Dendritic cell treated with granulocyte-macrophage colony-stimulating factor and Interleukin-4, amounts not matched to agents 40 ng/mL and 50 ng/mL, for 4 days (primary cell): Measurements from ENCODE around the gene MAD1L1.
A peak's percentile ranks its signal among the peaks of the same experiment; 100 is the strongest.
"Not testable (repeated sequence)": the region's sequence is repeated elsewhere in the genome, so short reads cannot be mapped to it uniquely, and the experiment has no call there.

ENCODE experiments used
- H3K27ac Mint-ChIP-seq: one replicate; pipeline ENCODE4 v1.8.0; 2022; ENCODE audit warnings: mild to moderate bottlenecking, mixed read lengths
- H3K27me3 Mint-ChIP-seq: one replicate; pipeline ENCODE4 v1.8.0; 2022; ENCODE audit warnings: mild to moderate bottlenecking, mixed read lengths
- H3K36me3 Mint-ChIP-seq: one replicate; pipeline ENCODE4 v1.8.0; 2022; ENCODE audit warnings: low read depth, mixed read lengths
- H3K4me1 Mint-ChIP-seq: one replicate; pipeline ENCODE4 v1.8.0; 2022; ENCODE audit warnings: low read depth, mixed read lengths
- H3K4me3 Mint-ChIP-seq: one replicate; pipeline ENCODE4 v1.8.0; 2022; ENCODE audit warnings: mild to moderate bottlenecking, moderate library complexity, mixed read lengths
- H3K9me3 Mint-ChIP-seq: one replicate; pipeline ENCODE4 v1.8.0; 2022; ENCODE audit warnings: mixed read lengths
- intact Hi-C: fragments of 100-400 bp; cut with micrococcal nuclease; formaldehyde crosslinking; loops from one replicate; pipeline ENCODE4 v1.15.0; 2022

The MAD1L1 gene

DNA sequence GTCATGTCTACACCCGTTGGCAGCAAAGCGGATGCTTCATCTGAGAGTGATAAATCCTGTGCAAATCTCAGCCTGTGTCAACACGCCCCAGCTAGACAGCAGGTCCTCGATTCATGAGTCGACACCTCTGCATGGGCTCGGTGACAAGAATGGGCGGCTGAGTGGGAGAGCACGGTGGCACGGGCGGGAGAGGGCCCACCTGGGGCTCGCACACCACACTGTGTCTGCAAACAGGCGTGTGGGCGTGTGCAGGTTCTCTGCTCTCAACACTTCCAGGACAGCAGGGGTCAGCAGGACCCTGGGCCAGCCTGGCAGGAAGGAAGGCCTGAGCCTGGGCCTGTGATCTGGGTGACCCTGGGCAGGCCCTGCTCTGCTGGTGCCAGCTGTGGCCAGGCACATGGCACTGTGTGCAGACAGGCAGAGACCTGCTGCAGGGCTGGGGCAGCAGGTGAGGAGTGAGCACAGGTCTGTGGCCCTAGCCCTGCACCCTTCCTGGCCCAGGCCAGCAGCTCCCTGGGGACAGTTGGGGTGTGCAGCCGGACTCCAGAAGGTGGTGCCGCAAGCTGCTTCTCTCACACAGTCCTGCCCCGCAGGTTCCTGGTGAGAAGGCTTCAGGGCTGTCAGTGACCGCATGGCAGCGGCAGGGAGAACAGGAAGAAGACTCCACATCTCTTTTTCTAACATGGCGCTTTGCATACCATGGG is 346.2 kb downstream of the MAD1L1 start:
- peaks cover 54% of the 10 kb centered on the region for H3K4me1 Mint-ChIP-seq
- H3K27me3 Mint-ChIP-seq, result no peaks in the 10 kb centered on the region
- H3K27ac Mint-ChIP-seq, result no peak overlapping the region
- no peak overlapping the region for H3K4me3 Mint-ChIP-seq
- peaks cover 93% of the 10 kb centered on the region for H3K36me3 Mint-ChIP-seq
- H3K9me3 Mint-ChIP-seq, result peaks cover 9% of the 10 kb centered on the region
- intact Hi-C loops, result no loop called here

DNA sequence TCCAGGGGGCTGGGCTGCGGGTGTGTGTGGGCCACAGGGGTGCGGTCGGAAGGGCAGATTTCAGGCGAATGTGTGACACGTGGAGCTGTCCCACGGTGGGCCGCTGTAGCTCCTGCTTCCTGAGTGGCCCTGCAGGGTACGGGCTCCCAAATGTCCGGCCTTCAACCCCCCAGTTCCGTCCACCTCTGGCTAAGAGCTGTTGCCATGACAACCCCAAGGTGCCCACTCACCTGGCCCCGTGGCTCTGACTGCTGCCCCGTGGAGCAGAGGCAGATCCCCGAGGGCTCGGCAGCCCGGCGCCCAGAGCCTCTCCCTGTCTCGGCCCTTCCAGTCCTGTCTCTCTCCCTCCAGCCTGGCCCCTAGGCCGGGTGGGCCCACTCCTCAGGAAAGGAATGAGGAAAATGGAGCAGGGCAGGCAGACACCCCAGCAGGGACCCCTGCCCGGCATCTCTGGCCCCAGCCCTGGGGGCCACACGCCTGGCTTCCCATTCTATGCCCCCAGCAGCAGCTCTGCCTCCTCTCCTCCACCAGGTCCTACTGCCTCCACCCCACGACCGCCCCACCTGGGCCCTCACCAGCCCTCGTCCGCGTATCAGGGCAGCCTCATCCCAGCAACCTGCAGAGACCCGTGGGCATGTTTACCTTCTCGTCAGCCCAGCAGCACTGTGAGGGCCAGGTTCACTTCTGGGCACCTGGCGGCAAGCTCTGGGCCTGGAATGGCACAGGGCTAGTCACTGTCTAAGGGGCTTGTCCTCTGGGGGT is 347.1 kb downstream of the MAD1L1 start:
- H3K4me1 Mint-ChIP-seq, result peaks cover 54% of the 10 kb centered on the region
- H3K36me3 Mint-ChIP-seq, result peaks cover 92% of the 10 kb centered on the region
- H3K9me3 Mint-ChIP-seq, result peaks cover 9% of the 10 kb centered on the region
- H3K27ac Mint-ChIP-seq, result peak overlapping the region; percentile 43
- intact Hi-C loops, result no loop called here
- H3K4me3 Mint-ChIP-seq, result peak overlapping the region; percentile 30
- no peaks in the 10 kb centered on the region for H3K27me3 Mint-ChIP-seq

DNA sequence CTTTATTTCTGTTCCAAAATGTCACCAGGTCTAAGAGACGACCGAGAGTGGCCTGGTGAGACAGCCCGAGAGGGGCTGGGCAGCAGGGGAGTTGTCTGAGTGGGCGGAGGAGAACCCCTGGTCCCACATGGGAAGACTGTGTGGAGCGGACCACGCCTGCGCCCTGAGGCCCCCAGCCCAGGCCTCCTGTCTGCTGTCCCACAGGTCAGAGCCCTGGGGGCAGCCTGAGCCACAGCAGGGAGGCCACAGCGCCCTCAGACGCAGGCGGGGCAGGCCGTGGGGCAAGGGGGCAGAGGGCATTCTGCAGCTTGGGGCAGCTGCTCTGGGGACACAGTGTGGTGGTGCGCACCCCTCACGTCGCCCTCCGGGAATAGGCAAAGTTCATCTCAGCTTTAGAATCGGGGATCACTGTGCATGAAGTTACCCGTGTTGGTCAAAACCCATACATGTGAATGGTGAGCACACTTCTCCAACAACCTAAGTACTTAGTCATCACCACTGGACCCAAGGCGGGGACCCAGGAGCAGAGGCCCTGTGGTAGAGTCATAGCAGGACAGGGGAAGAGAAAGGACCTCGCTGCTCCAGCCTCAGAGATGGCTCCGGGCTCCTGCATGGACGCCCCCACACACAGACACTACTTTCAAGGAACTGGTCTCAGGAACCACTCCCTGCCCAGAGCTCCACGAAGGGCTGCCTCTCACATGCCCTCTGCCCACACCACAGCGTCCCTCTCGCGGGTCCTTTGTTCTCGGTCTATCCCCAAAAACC is 348.0 kb downstream of the MAD1L1 start:
- Mint-ChIP-seq H3K27ac (peak overlapping the region; percentile 43), H3K4me3 (no peak overlapping the region), H3K27me3 (no peaks in the 10 kb centered on the region), H3K9me3 (peaks cover 9% of the 10 kb centered on the region), H3K36me3 (peaks cover 93% of the 10 kb centered on the region), H3K4me1 (peaks cover 49% of the 10 kb centered on the region)
- intact Hi-C loops, result no loop called here

DNA sequence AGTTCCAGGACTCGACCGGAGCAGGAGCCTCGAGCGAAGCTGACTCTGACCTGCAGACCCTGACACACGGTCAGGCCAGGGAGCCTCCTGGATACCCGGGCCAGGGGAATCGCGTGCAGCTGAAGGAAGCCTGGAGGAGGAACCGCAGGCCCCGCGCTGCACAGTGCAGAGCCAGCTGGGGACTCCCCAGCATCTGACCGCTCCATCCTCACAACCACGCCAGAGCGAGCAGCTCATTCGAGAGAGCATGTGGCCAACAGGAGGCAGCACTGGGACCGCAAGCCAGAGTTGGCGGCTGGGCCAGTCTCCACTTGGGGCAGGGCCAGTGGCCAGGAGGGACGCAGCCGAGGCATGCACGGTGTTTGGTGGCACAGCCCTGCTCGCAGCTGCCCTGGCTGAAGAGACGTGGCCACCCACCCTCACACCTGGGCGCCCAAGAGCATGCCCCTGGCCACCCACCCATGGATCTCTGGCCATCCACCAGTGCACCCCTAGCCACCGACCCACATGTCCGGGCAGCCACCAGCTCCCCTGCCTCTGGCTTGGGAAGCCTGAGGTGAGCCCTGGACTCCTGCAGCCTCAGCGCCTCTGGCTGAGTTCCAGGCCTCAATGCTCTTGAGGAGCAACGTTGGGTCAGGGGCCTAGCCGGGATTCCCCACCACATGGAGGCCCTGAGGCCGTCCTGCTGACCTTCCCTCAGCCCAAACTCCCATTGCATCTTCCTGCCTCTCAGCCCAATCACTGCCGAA is 348.7 kb downstream of the MAD1L1 start:
- H3K4me3 Mint-ChIP-seq, result no peak overlapping the region
- peaks cover 44% of the 10 kb centered on the region for H3K4me1 Mint-ChIP-seq
- intact Hi-C loops, result no loop called here
- H3K36me3 Mint-ChIP-seq, result peaks cover 93% of the 10 kb centered on the region
- H3K27ac Mint-ChIP-seq, result no peak overlapping the region
- H3K27me3 Mint-ChIP-seq, result no peaks in the 10 kb centered on the region
- peaks cover 9% of the 10 kb centered on the region for H3K9me3 Mint-ChIP-seq

DNA sequence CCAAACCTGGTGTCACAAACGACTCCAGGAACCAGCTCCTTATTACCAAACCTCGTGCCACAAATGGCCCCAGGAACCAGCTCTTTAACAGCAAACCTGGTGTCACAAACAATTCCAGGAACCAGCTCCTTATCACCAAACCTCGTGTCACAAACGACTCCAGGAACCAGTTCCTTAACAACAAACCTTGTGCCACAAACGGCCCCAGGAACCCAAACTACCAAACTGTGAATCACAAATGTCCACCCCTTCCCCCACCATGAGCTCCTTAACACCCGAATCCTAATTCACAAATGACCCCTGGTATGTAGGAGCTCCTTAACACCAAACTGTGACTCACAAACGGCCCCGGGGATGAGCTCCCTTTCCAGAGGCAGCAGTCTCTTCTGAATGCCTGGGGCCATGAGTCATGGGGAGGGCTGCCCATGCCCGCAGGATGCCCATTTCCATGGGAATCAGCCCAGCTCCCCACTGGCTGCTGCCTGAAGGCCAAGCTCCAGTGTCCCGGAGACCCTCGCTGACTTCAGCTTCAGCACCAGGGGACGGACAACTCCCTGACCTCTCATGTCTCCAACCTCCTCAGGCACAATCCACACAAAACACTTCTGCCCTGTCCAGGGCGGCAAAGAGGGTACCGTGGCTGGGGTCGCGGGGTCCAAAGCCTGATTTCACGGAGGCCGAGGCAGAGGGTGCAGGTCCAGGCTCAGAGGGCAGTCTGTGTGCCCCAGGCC is 349.5 kb downstream of the MAD1L1 start:
- Mint-ChIP-seq H3K27ac (peak overlapping the region; percentile 26), H3K27me3 (no peaks in the 10 kb centered on the region), H3K4me1 (peaks cover 44% of the 10 kb centered on the region), H3K36me3 (peaks cover 85% of the 10 kb centered on the region), H3K4me3 (no peak overlapping the region), H3K9me3 (peaks cover 1% of the 10 kb centered on the region)
- intact Hi-C loops, result no loop called here

DNA sequence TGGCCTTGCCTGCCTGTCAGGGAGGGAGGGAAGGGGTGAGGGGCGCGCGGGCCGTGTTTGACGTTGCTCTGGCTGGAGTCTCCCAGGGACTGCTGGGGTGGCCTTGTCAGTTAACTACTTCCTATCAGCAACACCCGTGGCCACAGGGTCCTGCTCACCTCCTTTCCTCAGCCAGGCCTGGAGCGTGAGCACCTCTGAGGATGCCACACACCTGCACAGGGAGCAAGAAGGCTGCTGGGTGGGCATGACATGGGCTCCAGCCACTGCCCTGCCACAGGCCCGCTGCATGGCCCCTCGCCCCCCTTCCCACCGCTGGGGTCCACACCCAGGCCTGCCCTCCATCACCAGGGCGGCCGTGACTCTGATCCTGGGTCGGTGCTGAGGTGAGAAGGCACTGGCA is 350.3 kb downstream of the MAD1L1 start:
- intact Hi-C loops, result no loop called here
- peaks cover 83% of the 10 kb centered on the region for H3K36me3 Mint-ChIP-seq
- no peak overlapping the region for H3K4me3 Mint-ChIP-seq
- H3K9me3 Mint-ChIP-seq, result peaks cover 7% of the 10 kb centered on the region
- peak overlapping the region; percentile 26 for H3K27ac Mint-ChIP-seq
- no peaks in the 10 kb centered on the region for H3K27me3 Mint-ChIP-seq
- peaks cover 44% of the 10 kb centered on the region for H3K4me1 Mint-ChIP-seq

DNA sequence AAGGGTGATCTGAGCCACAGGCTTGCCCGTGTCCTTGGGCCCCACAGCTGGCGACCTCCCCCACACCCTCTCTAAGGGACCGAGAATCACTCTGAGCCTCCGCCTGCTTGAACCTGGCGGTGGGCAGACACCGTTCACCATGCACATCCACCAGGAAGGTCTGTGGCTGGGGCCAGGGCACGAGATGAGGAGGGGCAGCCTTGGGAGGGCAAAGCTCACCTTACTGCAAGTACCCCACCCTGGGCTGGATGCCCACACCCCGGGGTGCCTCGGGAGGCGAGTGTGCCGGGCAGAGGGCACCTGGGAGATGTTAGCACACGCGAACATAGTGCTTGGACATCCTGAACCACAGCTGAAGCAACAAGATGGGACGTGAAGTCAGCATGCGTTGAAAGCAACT is 350.8 kb downstream of the MAD1L1 start:
- Mint-ChIP-seq H3K4me3 (no peak overlapping the region), H3K36me3 (peaks cover 79% of the 10 kb centered on the region), H3K27ac (no peak overlapping the region), H3K27me3 (no peaks in the 10 kb centered on the region), H3K9me3 (peaks cover 9% of the 10 kb centered on the region), H3K4me1 (peaks cover 44% of the 10 kb centered on the region)
- intact Hi-C loops, result no loop called here

DNA sequence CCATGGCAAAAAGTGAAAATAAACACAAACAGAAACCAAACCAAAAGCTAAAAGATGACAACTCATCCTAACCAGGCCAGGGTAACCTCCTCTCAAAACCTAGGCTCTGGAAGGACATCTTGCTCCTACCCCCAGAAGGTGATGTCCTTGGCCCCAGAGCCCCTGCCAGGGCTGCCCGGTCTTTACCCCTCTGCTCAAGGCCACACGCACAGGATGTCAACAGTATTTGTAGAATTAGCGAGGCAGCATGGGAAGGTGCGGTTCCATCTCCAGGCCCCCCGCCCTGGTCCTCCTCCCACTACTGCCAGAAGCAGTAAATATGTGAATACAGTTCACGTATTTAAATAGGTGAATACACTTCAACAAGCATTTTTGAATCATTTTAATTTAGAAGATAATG is 356.1 kb downstream of the MAD1L1 start:
- H3K27me3 Mint-ChIP-seq, H3K27ac Mint-ChIP-seq, H3K4me3 Mint-ChIP-seq, intact Hi-C loops: not testable (repeated sequence)
- peaks cover 67% of the 10 kb centered on the region for H3K36me3 Mint-ChIP-seq
- H3K9me3 Mint-ChIP-seq, result peaks cover 13% of the 10 kb centered on the region
- peaks cover 16% of the 10 kb centered on the region for H3K4me1 Mint-ChIP-seq

DNA sequence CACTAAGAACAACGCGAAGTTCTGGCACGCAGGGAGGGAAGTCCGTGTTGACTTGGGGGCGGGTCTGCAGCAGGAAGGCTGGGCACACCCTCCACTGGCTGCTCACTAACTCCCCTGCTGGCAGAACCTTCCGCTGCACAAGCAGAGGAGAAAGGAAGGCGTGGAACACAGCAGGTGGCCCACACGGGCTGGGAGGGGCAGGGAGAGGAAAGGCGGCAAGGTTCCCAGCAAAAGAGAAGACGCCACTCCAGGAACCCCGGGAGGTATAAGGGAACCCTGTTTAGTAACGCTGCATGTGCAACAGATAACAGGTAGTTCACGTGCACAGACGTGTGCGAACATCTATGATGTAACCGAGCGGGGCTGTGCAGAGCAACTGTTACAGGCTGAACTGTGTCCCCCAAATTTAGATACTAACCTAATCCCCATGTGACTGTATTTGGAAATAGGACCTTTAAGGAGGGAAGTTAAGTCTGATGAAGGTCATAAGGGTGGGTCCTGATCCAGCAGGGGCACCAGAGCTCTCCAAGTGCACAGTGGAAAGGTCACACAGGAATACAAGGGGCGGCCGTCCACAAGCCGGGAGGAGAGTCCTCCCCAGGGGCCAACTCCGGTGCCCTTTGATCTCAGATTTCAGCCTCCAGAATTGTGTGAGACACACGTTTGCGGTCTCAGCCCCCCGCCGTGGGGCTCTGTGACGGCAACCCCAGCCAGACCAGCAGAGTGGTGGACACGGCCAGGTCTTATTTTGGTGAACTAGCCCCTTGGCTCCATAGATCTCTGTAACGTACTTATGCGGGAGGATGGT is 357.1 kb downstream of the MAD1L1 start:
- H3K4me1 Mint-ChIP-seq, result peaks cover 16% of the 10 kb centered on the region

DNA sequence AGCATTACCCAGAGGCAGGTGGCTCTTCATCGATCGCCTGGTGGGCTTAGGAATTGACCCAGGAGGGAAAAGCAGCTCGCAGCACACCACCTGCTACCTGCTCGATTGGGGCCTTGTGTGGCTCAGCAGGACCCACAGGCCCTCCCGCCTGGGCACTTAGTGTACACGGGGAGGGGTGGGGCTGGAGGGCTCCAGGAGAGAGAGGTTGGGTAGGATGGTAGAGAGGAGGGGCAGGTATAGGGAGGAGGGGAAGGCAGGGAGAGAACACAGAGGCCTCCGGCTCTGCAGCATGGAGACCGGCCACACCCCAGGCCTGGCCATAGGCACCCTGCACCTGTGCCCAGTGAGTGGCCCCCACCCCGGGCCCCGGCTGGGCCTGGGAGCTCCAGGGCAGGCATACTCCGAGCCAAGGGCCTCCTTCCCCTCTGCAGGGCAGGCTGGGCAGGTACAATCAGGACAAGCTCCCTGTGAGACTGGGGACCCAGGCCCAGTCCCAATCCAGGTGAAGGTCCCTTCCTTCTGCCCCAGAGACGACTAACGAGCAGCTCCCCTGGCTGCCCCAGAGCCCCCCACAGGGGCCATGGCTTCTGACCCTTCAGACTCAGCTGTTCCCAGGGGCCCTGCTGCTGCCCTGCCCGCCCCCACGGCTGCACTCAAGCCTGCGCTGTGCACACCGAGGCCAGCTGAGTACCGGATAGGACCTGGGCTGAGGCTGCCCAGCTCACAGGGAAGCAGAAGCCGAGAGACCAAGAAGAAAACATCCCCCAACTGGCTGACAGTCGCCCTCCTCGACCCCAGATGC is 358.0 kb downstream of the MAD1L1 start:
- Mint-ChIP-seq H3K36me3 (peaks cover 67% of the 10 kb centered on the region), H3K4me1 (peaks cover 16% of the 10 kb centered on the region), H3K9me3 (peaks cover 26% of the 10 kb centered on the region)
- H3K4me3 Mint-ChIP-seq, H3K27me3 Mint-ChIP-seq, intact Hi-C loops, H3K27ac Mint-ChIP-seq: not testable (repeated sequence)

More for the DNA sequence above, 357.1 kb downstream of the MAD1L1 start:
- H3K27me3 Mint-ChIP-seq, intact Hi-C loops, H3K27ac Mint-ChIP-seq, H3K4me3 Mint-ChIP-seq: not testable (repeated sequence)
- peaks cover 24% of the 10 kb centered on the region for H3K9me3 Mint-ChIP-seq
- peaks cover 67% of the 10 kb centered on the region for H3K36me3 Mint-ChIP-seq

DNA sequence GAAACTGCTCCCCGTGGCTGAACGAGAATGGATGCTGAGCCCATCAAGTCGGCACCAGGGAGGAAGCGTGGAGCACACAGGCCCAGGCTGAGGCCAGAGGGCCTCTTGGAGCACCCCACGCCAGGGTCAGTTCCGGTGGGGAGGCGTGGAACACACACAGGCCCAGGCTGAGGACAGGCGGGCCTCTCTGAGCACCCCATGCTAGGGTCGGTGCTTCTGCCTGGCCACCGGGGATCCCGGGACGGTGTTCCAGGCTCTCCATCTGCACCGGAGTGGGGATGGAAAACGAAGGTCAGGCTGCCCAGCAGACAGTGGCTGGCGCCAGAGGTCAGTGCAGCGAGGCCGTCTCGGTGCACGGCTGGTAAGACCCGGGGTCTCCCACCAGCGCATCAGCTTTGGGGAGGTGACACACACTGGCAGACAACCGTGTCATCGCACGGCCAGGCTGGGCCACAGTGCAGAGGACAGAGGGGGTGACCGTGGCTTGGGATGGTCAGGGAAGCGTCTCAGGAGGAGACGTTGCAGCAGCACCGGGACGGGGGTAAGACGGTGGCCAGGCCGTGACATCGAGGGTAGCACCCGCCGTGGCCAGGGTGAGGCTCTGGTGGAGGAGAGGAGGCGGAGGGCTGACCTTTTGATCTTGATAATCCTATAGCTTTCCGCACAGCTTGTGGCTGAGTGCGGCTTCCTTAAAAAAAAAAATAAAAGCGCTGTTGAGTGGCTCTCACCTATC is 358.7 kb downstream of the MAD1L1 start:
- H3K9me3 Mint-ChIP-seq, result peaks cover 26% of the 10 kb centered on the region
- peaks cover 16% of the 10 kb centered on the region for H3K4me1 Mint-ChIP-seq
- no peaks in the 10 kb centered on the region for H3K27me3 Mint-ChIP-seq
- intact Hi-C loops, result no loop called here
- H3K27ac Mint-ChIP-seq, result no peak overlapping the region
- H3K36me3 Mint-ChIP-seq, result peaks cover 61% of the 10 kb centered on the region
- H3K4me3 Mint-ChIP-seq, result no peak overlapping the region
